HAP-1 (cell line): ENCODE results near the gene COPS8.

Experiments
- DNase-seq, 2 experiments: peaks; one replicate each; pipeline ENCODE4 v3.0.0-alpha.2; 2016 to 2020; ENCODE audit warnings: low spot score in 2 of 2
- H3K27me3 ChIP-seq: fragments of 250-450 bp; sonication (Bioruptor Pico); 2 replicates; pipeline ENCODE4 v1.5.1; 2020; ENCODE audit warnings: low read depth, mild to moderate bottlenecking, moderate library complexity
- H3K36me3 ChIP-seq: fragments of 250-450 bp; sonication (Bioruptor Pico); replicated peaks from 2 replicates; pipeline ENCODE4 v1.5.1; 2020; ENCODE audit warnings: mild to moderate bottlenecking
- H3K4me1 ChIP-seq: fragments of 250-450 bp; sonication (Bioruptor Pico); 2 replicates; pipeline ENCODE4 v1.5.1; 2020; ENCODE audit warnings: mild to moderate bottlenecking
- H3K4me3 ChIP-seq: fragments of 250-450 bp; sonication (Bioruptor Pico); 2 replicates; pipeline ENCODE4 v1.5.1; 2020; ENCODE audit warnings: mild to moderate bottlenecking, moderate library complexity
- H3K9me3 ChIP-seq: fragments of 250-450 bp; sonication (Bioruptor Pico); 2 replicates; pipeline ENCODE4 v1.5.1; 2020; ENCODE audit warnings: mild to moderate bottlenecking, moderate library complexity
- in situ Hi-C: fragments of 300-500 bp; cut with MboI; formaldehyde crosslinking; loops from 3 replicates; pipeline ENCODE4 v1.14.3; 2020; ENCODE audit warnings: low sequenced_read_pairs, inconsistent platforms, mixed read lengths

COPS8 gene

DNA sequence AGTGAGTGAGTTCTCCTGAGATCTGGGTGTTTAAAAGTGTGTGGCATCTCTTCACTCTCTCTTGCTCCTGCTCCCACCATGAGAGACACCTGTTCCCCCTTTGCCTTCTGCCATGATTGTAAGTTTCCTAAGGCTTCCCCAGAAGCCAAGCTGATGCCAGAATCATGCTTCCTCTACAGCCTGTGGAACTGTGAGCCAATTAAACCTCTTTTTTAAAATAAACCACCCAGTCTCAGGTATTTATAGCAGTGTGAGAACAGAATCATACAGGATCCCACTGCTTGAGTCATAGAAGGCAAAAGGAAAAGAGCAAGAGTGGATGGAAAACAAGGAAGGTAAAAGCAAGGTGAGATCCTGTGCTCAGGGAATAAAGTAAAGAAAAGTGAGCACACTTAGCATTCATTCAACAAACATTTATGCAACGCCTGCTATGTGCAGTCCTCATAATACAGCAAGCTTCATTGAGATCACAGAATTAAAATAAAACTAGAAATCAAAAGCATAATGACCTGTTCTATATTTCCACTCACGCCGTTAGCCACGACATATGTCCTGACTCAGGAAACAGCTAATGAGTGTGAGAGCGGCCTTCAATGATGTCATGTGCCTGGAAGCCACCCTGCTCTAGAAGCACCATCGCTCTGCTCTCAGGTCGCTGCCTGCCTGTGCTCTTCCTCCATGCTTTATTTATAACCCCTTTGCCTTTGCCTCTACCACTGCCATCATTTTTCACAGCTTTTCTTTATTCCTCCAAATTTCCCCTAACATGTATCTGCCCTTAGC lies 11.3 kb upstream of the COPS8 start:
- Histone ChIP-seq H3K36me3 (no peaks in the 10 kb centered on the region), H3K9me3 (no peaks in the 10 kb centered on the region; the same call in 1 of the 2 replicates), H3K27me3 (no peaks in the 10 kb centered on the region), H3K4me3 (no peak overlapping the region), H3K4me1 (no peaks in the 10 kb centered on the region)
- DNase-seq, result no peak
- in situ Hi-C loops, result loop anchor here (5.0 kb wide), 2 partner anchors 562 to 722 kb away; no protein-coding TSS in a partner anchor

- no peak for DNase-seq
- H3K4me3 ChIP-seq, result no peak overlapping the region
- in situ Hi-C loops, result no loop called here
- H3K36me3 ChIP-seq, result no peaks in the 10 kb centered on the region
- no peaks in the 10 kb centered on the region; the same call in 1 of the 2 replicates for H3K27me3 ChIP-seq
- H3K9me3 ChIP-seq, result no peaks in the 10 kb centered on the region
- H3K4me1 ChIP-seq, result no peaks in the 10 kb centered on the region
These were observed 9.7 kb upstream of the COPS8 start for GRCh38 chr2:237075749-237076599.

GRCh38 chr2:237081596-237081995 lies 4.1 kb upstream of the COPS8 start:
- Histone ChIP-seq H3K4me3 (no peak overlapping the region), H3K36me3 (no peaks in the 10 kb centered on the region), H3K27me3 (no peaks in the 10 kb centered on the region; the same call in 1 of the 2 replicates), H3K9me3 (no peaks in the 10 kb centered on the region), H3K4me1 (peaks cover 5% of the 10 kb centered on the region; the same call in 1 of the 2 replicates)
- in situ Hi-C loops, result no loop called here
- DNase-seq, result no peak

DNA sequence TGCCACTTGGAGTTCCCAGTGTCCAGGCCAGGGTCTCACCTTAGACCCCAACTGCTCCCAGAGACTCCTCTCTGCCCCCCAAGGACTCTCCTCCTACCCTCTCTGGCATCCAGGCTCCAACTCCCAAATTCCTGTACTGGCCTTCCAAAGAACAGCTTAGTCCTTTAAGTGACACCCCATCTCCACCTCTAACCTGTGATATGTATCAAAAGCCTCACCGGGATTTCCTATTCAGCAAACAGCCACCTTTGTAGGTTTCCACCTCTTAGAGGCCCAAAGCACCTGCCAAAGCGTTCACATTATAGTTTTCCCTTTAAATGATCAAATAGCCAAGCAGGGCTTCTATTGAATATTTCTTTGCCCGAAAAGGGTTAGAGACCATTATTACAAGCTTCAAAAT lies 2.7 kb upstream of the COPS8 start:
- DNase-seq, result no peak
- no peaks in the 10 kb centered on the region for H3K36me3 ChIP-seq
- no peak overlapping the region for H3K4me3 ChIP-seq
- in situ Hi-C loops, result no loop called here
- H3K27me3 ChIP-seq, result no peaks in the 10 kb centered on the region; the same call in 1 of the 2 replicates
- H3K4me1 ChIP-seq, result peaks cover 9% of the 10 kb centered on the region
- no peaks in the 10 kb centered on the region for H3K9me3 ChIP-seq

DNA sequence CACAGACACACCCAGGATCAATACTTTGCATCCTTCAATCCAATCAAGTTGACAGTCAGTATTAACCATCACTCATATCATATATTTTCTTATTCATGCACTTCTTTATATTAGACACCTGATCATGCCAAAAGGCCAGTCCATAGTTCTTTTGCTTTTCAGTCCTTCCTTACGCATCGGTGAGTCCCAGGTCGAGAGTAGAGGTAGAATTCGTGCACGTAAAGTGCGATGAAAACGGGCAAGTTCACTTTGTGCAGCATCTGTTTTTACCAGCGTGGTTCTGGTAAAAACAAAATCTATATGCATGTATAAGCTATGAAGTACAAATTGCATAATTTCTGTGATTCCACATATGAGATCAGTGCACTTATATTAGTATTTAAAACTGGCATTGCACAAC lies 1.2 kb upstream of the COPS8 start:
- no peaks in the 10 kb centered on the region for H3K9me3 ChIP-seq
- H3K4me1 ChIP-seq, result peaks cover 9% of the 10 kb centered on the region
- no peak for DNase-seq
- no peaks in the 10 kb centered on the region; the same call in 1 of the 2 replicates for H3K27me3 ChIP-seq
- peak overlapping the region; percentile 81; the same call in 1 of the 2 replicates for H3K4me3 ChIP-seq
- in situ Hi-C loops, result no loop called here
- peaks cover 6% of the 10 kb centered on the region; the same call in 1 of the 2 replicates for H3K36me3 ChIP-seq

GRCh38 chr2:237090906-237091305 lies 5.2 kb downstream of the COPS8 start:
- H3K36me3 ChIP-seq, result peaks cover 21% of the 10 kb centered on the region
- in situ Hi-C loops, result no loop called here

DNA sequence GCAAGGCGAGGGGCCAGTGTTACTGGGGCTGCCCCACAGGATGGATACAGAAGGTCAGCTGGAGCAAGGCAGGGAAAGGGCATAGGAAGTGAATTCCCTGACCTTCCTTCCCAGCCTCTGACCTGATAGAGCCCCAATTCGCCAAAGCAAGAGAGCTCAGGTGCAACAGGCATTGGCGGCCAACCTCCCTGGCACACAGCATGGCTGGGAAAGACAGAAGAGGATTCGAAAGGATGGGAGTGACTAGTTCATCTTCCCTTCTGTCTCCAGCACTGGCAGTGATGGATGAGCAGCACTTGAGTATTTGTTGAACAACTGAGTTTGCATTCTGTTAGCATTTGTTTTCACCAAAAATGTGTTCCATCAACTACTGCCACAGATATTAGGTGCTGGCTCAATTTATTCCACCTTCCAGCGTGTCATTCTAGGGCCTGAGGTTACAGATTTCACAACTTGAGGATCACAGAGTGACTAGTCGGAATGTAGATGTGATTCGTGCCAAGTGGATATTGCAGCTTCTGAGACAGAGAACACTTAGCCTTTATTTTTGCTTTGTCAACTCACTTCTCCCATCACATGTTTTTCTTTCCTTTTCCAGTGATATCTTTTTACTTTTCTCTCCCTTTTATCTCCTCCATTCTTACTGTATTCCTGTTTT lies 6.2 kb downstream of the COPS8 start:
- in situ Hi-C loops, result no loop called here
- no peaks in the 10 kb centered on the region for H3K9me3 ChIP-seq
- H3K27me3 ChIP-seq, result no peaks in the 10 kb centered on the region
- H3K4me3 ChIP-seq, result no peak overlapping the region
- peaks cover 2% of the 10 kb centered on the region; the same call in 1 of the 2 replicates for H3K4me1 ChIP-seq
- peaks cover 29% of the 10 kb centered on the region for H3K36me3 ChIP-seq
- no peak for DNase-seq

More at GRCh38 chr2:237090906-237091305, 5.2 kb downstream of the COPS8 start:
- H3K4me1 ChIP-seq, result peaks cover 4% of the 10 kb centered on the region; the same call in 1 of the 2 replicates
- H3K9me3 ChIP-seq, result no peaks in the 10 kb centered on the region
- H3K27me3 ChIP-seq, result no peaks in the 10 kb centered on the region
- no peak for DNase-seq
- H3K4me3 ChIP-seq, result no peak overlapping the region

- no peaks in the 10 kb centered on the region for H3K9me3 ChIP-seq
- no peak for DNase-seq
- in situ Hi-C loops, result no loop called here
- H3K27me3 ChIP-seq, result no peaks in the 10 kb centered on the region
- no peaks in the 10 kb centered on the region for H3K4me1 ChIP-seq
- no peak overlapping the region for H3K4me3 ChIP-seq
- peaks cover 33% of the 10 kb centered on the region for H3K36me3 ChIP-seq
These were observed 6.8 kb downstream of the COPS8 start for GRCh38 chr2:237092506-237092905.

GRCh38 chr2:237092920-237093781 lies 7.5 kb downstream of the COPS8 start:
- Histone ChIP-seq H3K36me3 (peaks cover 39% of the 10 kb centered on the region), H3K27me3 (no peaks in the 10 kb centered on the region), H3K4me1 (no peaks in the 10 kb centered on the region), H3K4me3 (no peak overlapping the region), H3K9me3 (no peaks in the 10 kb centered on the region)
- in situ Hi-C loops, result no loop called here
- DNase-seq, result peak in 1 of 2 experiments; percentile 15

- H3K4me1 ChIP-seq, result no peaks in the 10 kb centered on the region
- H3K9me3 ChIP-seq, result no peaks in the 10 kb centered on the region
- no peaks in the 10 kb centered on the region for H3K27me3 ChIP-seq
- no peak for DNase-seq
- in situ Hi-C loops, result no loop called here
- no peak overlapping the region for H3K4me3 ChIP-seq
- H3K36me3 ChIP-seq, result peaks cover 53% of the 10 kb centered on the region
These were observed 10.5 kb downstream of the COPS8 start for GRCh38 chr2:237096201-237096600.

DNA sequence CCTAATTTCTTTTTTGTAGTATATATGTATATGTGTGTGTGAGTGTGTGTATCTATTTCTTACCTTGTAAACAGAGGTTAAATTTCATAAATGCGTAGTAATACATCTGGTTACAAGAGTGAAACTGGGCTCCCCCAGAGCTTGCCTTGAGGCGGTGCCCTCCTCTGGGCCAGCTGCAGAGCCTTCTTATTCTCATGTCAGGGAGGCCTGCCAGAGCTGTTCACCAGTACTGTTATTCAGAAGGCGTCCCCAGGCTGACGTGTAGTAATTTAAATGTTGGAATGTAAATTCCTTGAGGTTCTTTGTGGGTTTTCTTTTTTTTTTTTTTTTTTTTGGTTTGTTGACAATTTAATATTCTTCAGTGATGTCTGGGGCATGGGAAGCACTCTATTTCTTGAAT lies 11.2 kb downstream of the COPS8 start:
- peaks cover 53% of the 10 kb centered on the region for H3K36me3 ChIP-seq
- no peak overlapping the region for H3K4me3 ChIP-seq
- in situ Hi-C loops, result no loop called here

GRCh38 chr2:237097326-237097910 lies 11.7 kb downstream of the COPS8 start:
- no peaks in the 10 kb centered on the region for H3K9me3 ChIP-seq
- H3K4me3 ChIP-seq, result no peak overlapping the region
- no peak for DNase-seq
- peaks cover 53% of the 10 kb centered on the region for H3K36me3 ChIP-seq
- no peaks in the 10 kb centered on the region for H3K27me3 ChIP-seq
- H3K4me1 ChIP-seq, result no peaks in the 10 kb centered on the region
- in situ Hi-C loops, result no loop called here

More for the DNA sequence above, 11.2 kb downstream of the COPS8 start:
- H3K27me3 ChIP-seq, result no peaks in the 10 kb centered on the region
- no peaks in the 10 kb centered on the region for H3K9me3 ChIP-seq
- no peak for DNase-seq
- H3K4me1 ChIP-seq, result no peaks in the 10 kb centered on the region
